WTC11 (cell line): Measurements from ENCODE around the gene BICD1. TPM values are rescaled to one million over a fixed set of nuclear protein-coding genes. Genes with fewer than 3 reads are reported as not detected.
A peak's percentile ranks its signal among the peaks of the same experiment; 100 is the strongest.

Experiments used
- ATAC-seq: fragments of 200-7000 bp; cut with Tn5 transposase; 2 replicates; pipeline ENCODE4 v1.10.0; 2021; ENCODE audit warnings: mild to moderate bottlenecking, moderate library complexity
- CTCF ChIA-PET: fragments of 300-600 bp; sonication (Branson Sonifier 250); formaldehyde crosslinking; loops from one replicate; lab custom pipeline; 2021; ENCODE audit warnings: antibody characterized with exemption; lab: Charles Lee
- POLR2A ChIA-PET: fragments of 350-600 bp; sonication (Branson Sonifier 250); formaldehyde crosslinking; loops from one replicate; lab custom pipeline; 2021; ENCODE audit warnings: antibody characterized with exemption; lab: Charles Lee
- DNase-seq: peaks from one replicate; pipeline ENCODE4 v3.0.0; 2021; ENCODE audit warnings: low spot score
- H3K27ac Mint-ChIP-seq: 2 replicates; pipeline ENCODE4 v1.8.0; 2021; ENCODE audit warnings: mixed read lengths
- H3K27me3 Mint-ChIP-seq: 2 replicates; pipeline ENCODE4 v1.8.0; 2021; ENCODE audit warnings: low read depth, mild to moderate bottlenecking, moderate library complexity, mixed read lengths
- H3K36me3 Mint-ChIP-seq: 2 replicates; pipeline ENCODE4 v1.8.0; 2021; ENCODE audit warnings: mixed read lengths
- H3K4me1 Mint-ChIP-seq: 2 replicates; pipeline ENCODE4 v1.8.0; 2022; ENCODE audit warnings: mixed read lengths
- H3K4me3 Mint-ChIP-seq: 2 replicates; pipeline ENCODE4 v1.8.0; 2021; ENCODE audit warnings: mild to moderate bottlenecking, moderate library complexity, mixed read lengths
- H3K9me3 Mint-ChIP-seq: 2 replicates; pipeline ENCODE4 v1.8.0; 2021; ENCODE audit warnings: mixed read lengths
- ESRRA ChIP-seq: sonication (generic); formaldehyde crosslinking; IDR thresholded peaks from 2 replicates; pipeline ENCODE4 v1.8.1; 2022; ENCODE audit warnings: mild to moderate bottlenecking, missing genetic modification reagents, borderline replicate concordance
- FOXK1 ChIP-seq: sonication (generic); formaldehyde crosslinking; IDR thresholded peaks from 2 replicates; pipeline ENCODE4 v1.8.0; 2022; ENCODE audit warnings: mild to moderate bottlenecking, moderate library complexity, missing genetic modification reagents
- GABPB1 ChIP-seq: sonication (generic); formaldehyde crosslinking; IDR thresholded peaks from 2 replicates; pipeline ENCODE4 v1.8.1; 2023; ENCODE audit warnings: mild to moderate bottlenecking, missing genetic modification reagents
- GRHL2 ChIP-seq: fragments of 250-450 bp; sonication (Bioruptor Pico); IDR thresholded peaks from 2 replicates; pipeline ENCODE4 v1.8.0; 2022; ENCODE audit warnings: mild to moderate bottlenecking, moderate library complexity; ENCODE audit not compliant: insufficient replicate concordance, severe bottlenecking
- GTF2I ChIP-seq: fragments of 250-450 bp; sonication (Bioruptor Pico); conservative IDR thresholded peaks from 2 replicates; pipeline ENCODE4 v1.4.0; 2021; ENCODE audit warnings: mild to moderate bottlenecking
- HMGA2 ChIP-seq: fragments of 250-450 bp; sonication (Bioruptor Pico); IDR thresholded peaks from 2 replicates; pipeline ENCODE4 v1.4.0; 2021; ENCODE audit warnings: mild to moderate bottlenecking, moderate library complexity
- KAT7 ChIP-seq: sonication (generic); formaldehyde crosslinking; IDR thresholded peaks from 2 replicates; pipeline ENCODE4 v1.8.1; 2023; ENCODE audit warnings: missing genetic modification reagents, mild to moderate bottlenecking, borderline replicate concordance
- OVOL2 ChIP-seq: fragments of 250-450 bp; sonication (Bioruptor Pico); IDR thresholded peaks from 2 replicates; pipeline ENCODE4 v1.9.0; 2021; ENCODE audit warnings: mild to moderate bottlenecking, borderline replicate concordance
- RORB ChIP-seq: fragments of 250-450 bp; sonication (Bioruptor Pico); IDR thresholded peaks from 2 replicates; pipeline ENCODE4 v1.9.0; 2021; ENCODE audit warnings: mild to moderate bottlenecking
- TEAD4 ChIP-seq: sonication (generic); formaldehyde crosslinking; IDR thresholded peaks from 2 replicates; pipeline ENCODE4 v1.8.0; 2022; ENCODE audit warnings: mild to moderate bottlenecking, missing genetic modification reagents
- ZBTB21 ChIP-seq: sonication (generic); formaldehyde crosslinking; IDR thresholded peaks from 2 replicates; pipeline ENCODE4 v1.8.1; 2023; ENCODE audit warnings: mild to moderate bottlenecking, missing genetic modification reagents, borderline replicate concordance
- ZNF138 ChIP-seq: sonication (generic); formaldehyde crosslinking; conservative IDR thresholded peaks from 2 replicates; pipeline ENCODE4 v1.8.1; 2022; ENCODE audit warnings: mild to moderate bottlenecking, moderate library complexity, missing genetic modification reagents
- ZNF416 ChIP-seq: fragments of 250-450 bp; sonication (Bioruptor Pico); IDR thresholded peaks from 2 replicates; pipeline ENCODE4 v1.9.0; 2021; ENCODE audit warnings: mild to moderate bottlenecking, inconsistent platforms
- total RNA-seq: library from RNA; stranded (reverse); gene quantifications from 3 replicates; pipeline ENCODE4 v1.2.3, GENCODE V29; 2021
- TF ChIP-seq, protein P1 (sequence below): sonication (generic); formaldehyde crosslinking; IDR thresholded peaks from 2 replicates; pipeline ENCODE4 v1.8.1; 2023; ENCODE audit warnings: mild to moderate bottlenecking, missing genetic modification reagents
- TF ChIP-seq, protein P2 (sequence below): sonication (generic); formaldehyde crosslinking; conservative IDR thresholded peaks from 2 replicates; pipeline ENCODE4 v1.8.1; 2023; ENCODE audit warnings: mild to moderate bottlenecking, low read depth, missing genetic modification reagents, moderate library complexity
- TF ChIP-seq, protein P3 (sequence below): fragments of 250-450 bp; sonication (Bioruptor Pico); IDR thresholded peaks from 2 replicates; pipeline ENCODE4 v2.1.2; 2022; ENCODE audit warnings: mild to moderate bottlenecking, moderate library complexity
- TF ChIP-seq, protein P4 (sequence below): fragments of 250-450 bp; sonication (Bioruptor Pico); IDR thresholded peaks from 2 replicates; pipeline ENCODE4 v1.9.0; 2021; ENCODE audit warnings: moderate library complexity, mild to moderate bottlenecking, inconsistent platforms, borderline replicate concordance
- TF ChIP-seq, protein P5 (sequence below): sonication (generic); formaldehyde crosslinking; IDR thresholded peaks from 2 replicates; pipeline ENCODE4 v1.8.0; 2022; ENCODE audit warnings: mild to moderate bottlenecking, missing genetic modification reagents
- TF ChIP-seq, protein P6 (sequence below): fragments of 250-450 bp; sonication (Bioruptor Pico); IDR thresholded peaks from 2 replicates; pipeline ENCODE4 v1.9.0; 2021; ENCODE audit warnings: mild to moderate bottlenecking, borderline replicate concordance

Gene BICD1
- total RNA-seq, 1 experiment from 2014 or later, result 69.4 TPM

DNA sequence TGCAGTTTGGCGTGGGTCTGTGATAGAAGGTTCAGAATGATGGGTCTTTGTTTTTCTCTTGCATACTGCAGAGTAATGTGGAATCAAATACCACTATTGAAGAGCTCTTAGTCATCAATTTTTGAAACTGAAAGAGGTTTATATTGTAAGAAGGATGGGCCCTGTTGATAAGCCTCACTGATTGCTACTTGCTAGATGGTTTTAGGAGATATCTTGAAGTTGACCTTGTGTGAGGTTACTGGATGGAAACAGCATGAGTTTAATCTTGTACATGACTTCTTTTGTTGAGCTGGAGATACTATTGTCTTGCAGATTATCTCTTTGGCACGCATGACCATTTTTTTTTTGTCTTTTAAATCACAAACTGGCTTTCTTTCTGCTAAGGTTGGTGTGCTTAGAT lies 13.8 kb downstream of the BICD1 start:
- TF ChIP-seq, protein P1, sequence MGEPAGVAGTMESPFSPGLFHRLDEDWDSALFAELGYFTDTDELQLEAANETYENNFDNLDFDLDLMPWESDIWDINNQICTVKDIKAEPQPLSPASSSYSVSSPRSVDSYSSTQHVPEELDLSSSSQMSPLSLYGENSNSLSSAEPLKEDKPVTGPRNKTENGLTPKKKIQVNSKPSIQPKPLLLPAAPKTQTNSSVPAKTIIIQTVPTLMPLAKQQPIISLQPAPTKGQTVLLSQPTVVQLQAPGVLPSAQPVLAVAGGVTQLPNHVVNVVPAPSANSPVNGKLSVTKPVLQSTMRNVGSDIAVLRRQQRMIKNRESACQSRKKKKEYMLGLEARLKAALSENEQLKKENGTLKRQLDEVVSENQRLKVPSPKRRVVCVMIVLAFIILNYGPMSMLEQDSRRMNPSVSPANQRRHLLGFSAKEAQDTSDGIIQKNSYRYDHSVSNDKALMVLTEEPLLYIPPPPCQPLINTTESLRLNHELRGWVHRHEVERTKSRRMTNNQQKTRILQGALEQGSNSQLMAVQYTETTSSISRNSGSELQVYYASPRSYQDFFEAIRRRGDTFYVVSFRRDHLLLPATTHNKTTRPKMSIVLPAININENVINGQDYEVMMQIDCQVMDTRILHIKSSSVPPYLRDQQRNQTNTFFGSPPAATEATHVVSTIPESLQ (CRISPR knock-in tag), result no peak
- TF ChIP-seq FOXK1 (CRISPR knock-in tag), result no peak
- no peak for TF ChIP-seq TEAD4 (CRISPR knock-in tag)
- TF ChIP-seq OVOL2 (CRISPR knock-in tag), result no peak
- no peak for TF ChIP-seq ESRRA (CRISPR knock-in tag)
- TF ChIP-seq KAT7 (CRISPR knock-in tag), result no peak
- TF ChIP-seq HMGA2, result no peak
- no peak for TF ChIP-seq GTF2I (CRISPR knock-in tag)
- TF ChIP-seq ZNF416 (CRISPR knock-in tag), result no peak
- TF ChIP-seq, protein P2, sequence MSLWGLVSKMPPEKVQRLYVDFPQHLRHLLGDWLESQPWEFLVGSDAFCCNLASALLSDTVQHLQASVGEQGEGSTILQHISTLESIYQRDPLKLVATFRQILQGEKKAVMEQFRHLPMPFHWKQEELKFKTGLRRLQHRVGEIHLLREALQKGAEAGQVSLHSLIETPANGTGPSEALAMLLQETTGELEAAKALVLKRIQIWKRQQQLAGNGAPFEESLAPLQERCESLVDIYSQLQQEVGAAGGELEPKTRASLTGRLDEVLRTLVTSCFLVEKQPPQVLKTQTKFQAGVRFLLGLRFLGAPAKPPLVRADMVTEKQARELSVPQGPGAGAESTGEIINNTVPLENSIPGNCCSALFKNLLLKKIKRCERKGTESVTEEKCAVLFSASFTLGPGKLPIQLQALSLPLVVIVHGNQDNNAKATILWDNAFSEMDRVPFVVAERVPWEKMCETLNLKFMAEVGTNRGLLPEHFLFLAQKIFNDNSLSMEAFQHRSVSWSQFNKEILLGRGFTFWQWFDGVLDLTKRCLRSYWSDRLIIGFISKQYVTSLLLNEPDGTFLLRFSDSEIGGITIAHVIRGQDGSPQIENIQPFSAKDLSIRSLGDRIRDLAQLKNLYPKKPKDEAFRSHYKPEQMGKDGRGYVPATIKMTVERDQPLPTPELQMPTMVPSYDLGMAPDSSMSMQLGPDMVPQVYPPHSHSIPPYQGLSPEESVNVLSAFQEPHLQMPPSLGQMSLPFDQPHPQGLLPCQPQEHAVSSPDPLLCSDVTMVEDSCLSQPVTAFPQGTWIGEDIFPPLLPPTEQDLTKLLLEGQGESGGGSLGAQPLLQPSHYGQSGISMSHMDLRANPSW (CRISPR knock-in tag), result no peak
- no peak for TF ChIP-seq ZBTB21
- TF ChIP-seq, protein P3, sequence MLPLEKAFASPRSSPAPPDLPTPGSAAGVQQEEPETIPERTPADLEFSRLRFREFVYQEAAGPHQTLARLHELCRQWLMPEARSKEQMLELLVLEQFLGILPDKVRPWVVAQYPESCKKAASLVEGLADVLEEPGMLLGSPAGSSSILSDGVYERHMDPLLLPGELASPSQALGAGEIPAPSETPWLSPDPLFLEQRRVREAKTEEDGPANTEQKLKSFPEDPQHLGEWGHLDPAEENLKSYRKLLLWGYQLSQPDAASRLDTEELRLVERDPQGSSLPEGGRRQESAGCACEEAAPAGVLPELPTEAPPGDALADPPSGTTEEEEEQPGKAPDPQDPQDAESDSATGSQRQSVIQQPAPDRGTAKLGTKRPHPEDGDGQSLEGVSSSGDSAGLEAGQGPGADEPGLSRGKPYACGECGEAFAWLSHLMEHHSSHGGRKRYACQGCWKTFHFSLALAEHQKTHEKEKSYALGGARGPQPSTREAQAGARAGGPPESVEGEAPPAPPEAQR, result no peak
- TF ChIP-seq, protein P4, sequence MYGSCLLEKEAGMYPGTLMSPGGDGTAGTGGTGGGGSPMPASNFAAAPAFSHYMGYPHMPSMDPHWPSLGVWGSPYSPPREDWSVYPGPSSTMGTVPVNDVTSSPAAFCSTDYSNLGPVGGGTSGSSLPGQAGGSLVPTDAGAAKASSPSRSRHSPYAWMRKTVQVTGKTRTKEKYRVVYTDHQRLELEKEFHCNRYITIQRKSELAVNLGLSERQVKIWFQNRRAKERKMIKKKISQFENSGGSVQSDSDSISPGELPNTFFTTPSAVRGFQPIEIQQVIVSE (CRISPR knock-in tag), result no peak
- TF ChIP-seq GABPB1 (CRISPR knock-in tag), result no peak
- no peak for TF ChIP-seq GRHL2 (CRISPR knock-in tag)
- TF ChIP-seq ZNF138, result no peak
- TF ChIP-seq, protein P5, sequence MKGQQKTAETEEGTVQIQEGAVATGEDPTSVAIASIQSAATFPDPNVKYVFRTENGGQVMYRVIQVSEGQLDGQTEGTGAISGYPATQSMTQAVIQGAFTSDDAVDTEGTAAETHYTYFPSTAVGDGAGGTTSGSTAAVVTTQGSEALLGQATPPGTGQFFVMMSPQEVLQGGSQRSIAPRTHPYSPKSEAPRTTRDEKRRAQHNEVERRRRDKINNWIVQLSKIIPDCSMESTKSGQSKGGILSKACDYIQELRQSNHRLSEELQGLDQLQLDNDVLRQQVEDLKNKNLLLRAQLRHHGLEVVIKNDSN (CRISPR knock-in tag), result no peak
- POLR2A ChIA-PET, result interaction anchor here (0.6 to 1.4 kb wide), 4 partner anchors 19 to 749 kb away, joined by 3 to 7 read pairs (median 3); partner anchors contain the start of gene DNM1L
- Mint-ChIP-seq H3K36me3 (no peaks in the 10 kb centered on the region), H3K9me3 (no peaks in the 10 kb centered on the region), H3K27me3 (no peaks in the 10 kb centered on the region), H3K4me3 (peak overlapping the region; percentile 27), H3K27ac (peak overlapping the region; percentile 83), H3K4me1 (peaks cover 65% of the 10 kb centered on the region)
- CTCF ChIA-PET, result interaction anchor here (0.7 to 1.6 kb wide), 5 partner anchors 14 to 467 kb away, joined by 3 to 6 read pairs (median 3); no protein-coding TSS in a partner anchor
- no peak for DNase-seq
- peak; percentile 59 for ATAC-seq

DNA sequence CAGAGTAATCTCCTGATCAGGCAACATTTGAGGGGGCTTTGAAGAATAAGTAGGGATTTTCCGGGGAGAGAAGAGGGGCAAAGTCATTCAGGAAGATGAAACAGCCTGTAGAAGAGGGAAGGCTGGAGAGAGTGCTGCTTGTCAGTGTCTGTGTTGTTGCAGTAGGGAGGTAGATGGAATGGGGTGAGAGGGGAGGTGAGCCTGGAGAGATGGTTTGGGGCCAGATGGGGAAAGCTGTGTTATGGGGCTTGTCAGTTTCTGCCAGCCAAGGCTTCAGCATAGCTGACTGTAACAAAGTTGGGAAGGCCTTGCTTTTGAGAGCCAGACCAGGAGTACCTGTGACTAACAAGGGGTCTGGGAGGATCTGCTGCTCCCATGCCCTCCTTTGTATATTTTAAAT lies 18.0 kb downstream of the BICD1 start:
- Mint-ChIP-seq H3K4me3 (no peak overlapping the region), H3K36me3 (peaks cover 3% of the 10 kb centered on the region; the same call in 1 of the 2 replicates), H3K9me3 (no peaks in the 10 kb centered on the region), H3K27me3 (no peaks in the 10 kb centered on the region), H3K4me1 (peaks cover 52% of the 10 kb centered on the region), H3K27ac (peak overlapping the region; percentile 90)
- TF ChIP-seq KAT7 (CRISPR knock-in tag) (no peak), RORB (CRISPR knock-in tag) (no peak), ZNF416 (CRISPR knock-in tag) (no peak)
- TF ChIP-seq, protein P6, sequence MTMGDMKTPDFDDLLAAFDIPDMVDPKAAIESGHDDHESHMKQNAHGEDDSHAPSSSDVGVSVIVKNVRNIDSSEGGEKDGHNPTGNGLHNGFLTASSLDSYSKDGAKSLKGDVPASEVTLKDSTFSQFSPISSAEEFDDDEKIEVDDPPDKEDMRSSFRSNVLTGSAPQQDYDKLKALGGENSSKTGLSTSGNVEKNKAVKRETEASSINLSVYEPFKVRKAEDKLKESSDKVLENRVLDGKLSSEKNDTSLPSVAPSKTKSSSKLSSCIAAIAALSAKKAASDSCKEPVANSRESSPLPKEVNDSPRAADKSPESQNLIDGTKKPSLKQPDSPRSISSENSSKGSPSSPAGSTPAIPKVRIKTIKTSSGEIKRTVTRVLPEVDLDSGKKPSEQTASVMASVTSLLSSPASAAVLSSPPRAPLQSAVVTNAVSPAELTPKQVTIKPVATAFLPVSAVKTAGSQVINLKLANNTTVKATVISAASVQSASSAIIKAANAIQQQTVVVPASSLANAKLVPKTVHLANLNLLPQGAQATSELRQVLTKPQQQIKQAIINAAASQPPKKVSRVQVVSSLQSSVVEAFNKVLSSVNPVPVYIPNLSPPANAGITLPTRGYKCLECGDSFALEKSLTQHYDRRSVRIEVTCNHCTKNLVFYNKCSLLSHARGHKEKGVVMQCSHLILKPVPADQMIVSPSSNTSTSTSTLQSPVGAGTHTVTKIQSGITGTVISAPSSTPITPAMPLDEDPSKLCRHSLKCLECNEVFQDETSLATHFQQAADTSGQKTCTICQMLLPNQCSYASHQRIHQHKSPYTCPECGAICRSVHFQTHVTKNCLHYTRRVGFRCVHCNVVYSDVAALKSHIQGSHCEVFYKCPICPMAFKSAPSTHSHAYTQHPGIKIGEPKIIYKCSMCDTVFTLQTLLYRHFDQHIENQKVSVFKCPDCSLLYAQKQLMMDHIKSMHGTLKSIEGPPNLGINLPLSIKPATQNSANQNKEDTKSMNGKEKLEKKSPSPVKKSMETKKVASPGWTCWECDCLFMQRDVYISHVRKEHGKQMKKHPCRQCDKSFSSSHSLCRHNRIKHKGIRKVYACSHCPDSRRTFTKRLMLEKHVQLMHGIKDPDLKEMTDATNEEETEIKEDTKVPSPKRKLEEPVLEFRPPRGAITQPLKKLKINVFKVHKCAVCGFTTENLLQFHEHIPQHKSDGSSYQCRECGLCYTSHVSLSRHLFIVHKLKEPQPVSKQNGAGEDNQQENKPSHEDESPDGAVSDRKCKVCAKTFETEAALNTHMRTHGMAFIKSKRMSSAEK (CRISPR knock-in tag), result no peak
- no peak for DNase-seq
- ChIA-PET CTCF (interaction anchor here (1.3 to 1.4 kb wide), 2 partner anchors 10 to 188 kb away, joined by 3 to 6 read pairs; no protein-coding TSS in a partner anchor), POLR2A (interaction anchor here (1.2 kb wide), 1 partner anchor 14 kb away, joined by 3 read pairs; no protein-coding TSS in a partner anchor)
- peak; percentile 68 for ATAC-seq
